Gastroesophageal sphincter (tissue), 4 donors: ENCODE data around the gene RGSL1. TPM values are rescaled to one million over a fixed set of nuclear protein-coding genes. Genes with fewer than 3 reads are reported as not detected.

Experiments
- ATAC-seq: fragments of 150-250 bp; one replicate; pipeline ENCODE4 v1.9.1; 2016; ENCODE audit warnings: mild to moderate bottlenecking, moderate library complexity
- H3K27ac ChIP-seq, 4 donors: fragments of 200-600 bp; sonication (generic) in 3 of 4; 1 replicate in 3 of 4; 2 replicates in 1 of 4; pipeline ENCODE4 v1.5.1; 2016 to 2019
- H3K27me3 ChIP-seq: fragments of 200-600 bp; sonication (generic); one replicate; pipeline ENCODE4 v1.5.1; 2019
- H3K36me3 ChIP-seq, 2 donors: fragments of 200-600 bp; sonication (generic); one replicate each; pipeline ENCODE4 v1.5.1; 2019; ENCODE audit warnings: control low read depth in 1 of 2
- H3K4me1 ChIP-seq, 3 donors: fragments of 200-600 bp; sonication (generic); 1 replicate in 2 of 3; 2 replicates in 1 of 3; pipeline ENCODE4 v1.5.1; 2016 to 2019; ENCODE audit warnings: control low read depth in 2 of 3
- H3K4me3 ChIP-seq, 2 donors: fragments of 200-600 bp; sonication (generic); one replicate each; pipeline ENCODE4 v1.5.1; 2019; ENCODE audit warnings: mild to moderate bottlenecking in 1 of 2, moderate library complexity in 1 of 2
- H3K9me3 ChIP-seq, 3 donors: fragments of 200-600 bp; sonication (generic); one replicate each; pipeline ENCODE4 v1.5.1; 2017 to 2019; ENCODE audit warnings: control low read depth in 2 of 3
- CTCF ChIP-seq, 4 experiments: fragments of 200-600 bp in 2 of 4; fragments of 450-650 bp in 2 of 4; sonication (generic) in 1 of 4; IDR thresholded peaks; one replicate each; pipeline ENCODE4 v1.5.1; 2017 to 2019; ENCODE audit warnings: antibody characterized with exemption in 4 of 4, mild to moderate bottlenecking in 2 of 4, moderate library complexity in 2 of 4
- EP300 ChIP-seq: sonication (generic); formaldehyde crosslinking; IDR thresholded peaks from one replicate; pipeline ENCODE4 v1.6.1; 2017; ENCODE audit warnings: antibody characterized with exemption, mild to moderate bottlenecking
- POLR2A ChIP-seq, 2 donors: fragments of 450-650 bp; IDR thresholded peaks; one replicate each; pipeline ENCODE4 v1.6.1; 2017; ENCODE audit warnings: antibody characterized with exemption in 2 of 2, mild to moderate bottlenecking in 2 of 2, moderate library complexity in 1 of 2
- POLR2AphosphoS5 ChIP-seq: sonication (generic); formaldehyde crosslinking; IDR thresholded peaks from one replicate; pipeline ENCODE4 v1.6.1; 2017; ENCODE audit warnings: antibody characterized with exemption
- WGBS, 2 donors: methylation state at CpG; one replicate each; pipeline ENCODE4 v1.1.5; 2018; ENCODE audit warnings: low coverage in 1 of 2; 5-methylcytosine and 5-hydroxymethylcytosine counted together
- total RNA-seq, 4 donors: library from RNA; depleted of rRNA; stranded (reverse); fragments of >200 nt; gene quantifications; one replicate each; pipeline ENCODE4 v1.1.0, GENCODE V29; 2016

Gene RGSL1
- total RNA-seq, 4 donors from 2014 or later: 0.04 TPM; not detected in 3

GRCh38 chr1:182600745-182601415 is 150.9 kb downstream of the RGSL1 start:
- Histone ChIP-seq H3K4me1 (peaks cover 0 to 45% (median 21%) of the 10 kb centered on the region in 3 donors), H3K4me3 (no peak overlapping the region), H3K36me3 (peaks cover 0 to 22% of the 10 kb centered on the region in 2 donors), H3K27ac (peak overlapping the region in 1 of 4 donors; percentile 60), H3K9me3 (no peaks in the 10 kb centered on the region), H3K27me3 (no peaks in the 10 kb centered on the region)
- TF ChIP-seq CTCF (IDR thresholded peaks at IDR 0.05) (no peak), POLR2AphosphoS5 (no peak), EP300 (no peak), POLR2A (IDR thresholded peaks at IDR 0.05) (no peak)
- WGBS, 2 donors: 46 to 80% methylated on average over 4 to 5 of the region's 5 CpGs
- no peak for ATAC-seq

GRCh38 chr1:182601416-182601786 is 151.5 kb downstream of the RGSL1 start:
- no peaks in the 10 kb centered on the region for H3K27me3 ChIP-seq
- WGBS, 2 donors: 13 to 17% methylated on average over 6 of the region's 6 CpGs
- no peaks in the 10 kb centered on the region for H3K9me3 ChIP-seq
- no peak overlapping the region for H3K4me3 ChIP-seq
- H3K27ac ChIP-seq: peak overlapping the region in 3 of 4 donors; percentile 53 to 62 (median 60)
- H3K4me1 ChIP-seq: peaks cover 0 to 42% (median 21%) of the 10 kb centered on the region in 3 donors
- TF ChIP-seq POLR2A (IDR thresholded peaks at IDR 0.05) (no peak), POLR2AphosphoS5 (peak; percentile 11), EP300 (no peak), CTCF (IDR thresholded peaks at IDR 0.05) (peak; percentile 87 to 97 (median 92))
- peaks cover 0 to 22% of the 10 kb centered on the region in 2 donors for H3K36me3 ChIP-seq
- ATAC-seq: peak; percentile 16

GRCh38 chr1:182601913-182602312 is 152.0 kb downstream of the RGSL1 start:
- Histone ChIP-seq H3K4me3 (no peak overlapping the region), H3K27ac (peak overlapping the region in 3 of 4 donors; percentile 53 to 62 (median 60))
- WGBS, 2 donors: 40 to 80% methylated on average over 1 of the region's 4 CpGs

GRCh38 chr1:182602935-182603645 is 153.1 kb downstream of the RGSL1 start:
- peak overlapping the region in 1 of 2 donors; percentile 57 for H3K4me3 ChIP-seq
- no peak for TF ChIP-seq POLR2AphosphoS5
- no peak for TF ChIP-seq CTCF (IDR thresholded peaks at IDR 0.05)
- H3K27ac ChIP-seq: peak overlapping the region in 3 of 4 donors; percentile 62 to 79 (median 74)
- peaks cover 0 to 22% of the 10 kb centered on the region in 2 donors for H3K36me3 ChIP-seq
- no peaks in the 10 kb centered on the region for H3K27me3 ChIP-seq
- H3K4me1 ChIP-seq: peaks cover 0 to 42% (median 21%) of the 10 kb centered on the region in 3 donors
- WGBS, 2 donors: 52 to 68% methylated on average over 6 to 10 of the region's 10 CpGs
- no peaks in the 10 kb centered on the region for H3K9me3 ChIP-seq
- no peak for ATAC-seq

More at GRCh38 chr1:182601913-182602312, 152.0 kb downstream of the RGSL1 start:
- Histone ChIP-seq H3K27me3 (no peaks in the 10 kb centered on the region), H3K9me3 (no peaks in the 10 kb centered on the region), H3K36me3 (peaks cover 0 to 22% of the 10 kb centered on the region in 2 donors), H3K4me1 (peaks cover 0 to 42% (median 21%) of the 10 kb centered on the region in 3 donors)
- TF ChIP-seq CTCF (IDR thresholded peaks at IDR 0.05) (no peak), EP300 (no peak), POLR2A (IDR thresholded peaks at IDR 0.05) (no peak), POLR2AphosphoS5 (no peak)
- no peak for ATAC-seq
